ENCODE results near the gene DNAH1. TPM values are rescaled to one million over a fixed set of nuclear protein-coding genes. Genes with fewer than 3 reads are reported as not detected.

The DNAH1 gene
- total RNA-seq, 4 donors from 2014 or later: 1.4 to 6.8 (median 2.0) TPM

DNA sequence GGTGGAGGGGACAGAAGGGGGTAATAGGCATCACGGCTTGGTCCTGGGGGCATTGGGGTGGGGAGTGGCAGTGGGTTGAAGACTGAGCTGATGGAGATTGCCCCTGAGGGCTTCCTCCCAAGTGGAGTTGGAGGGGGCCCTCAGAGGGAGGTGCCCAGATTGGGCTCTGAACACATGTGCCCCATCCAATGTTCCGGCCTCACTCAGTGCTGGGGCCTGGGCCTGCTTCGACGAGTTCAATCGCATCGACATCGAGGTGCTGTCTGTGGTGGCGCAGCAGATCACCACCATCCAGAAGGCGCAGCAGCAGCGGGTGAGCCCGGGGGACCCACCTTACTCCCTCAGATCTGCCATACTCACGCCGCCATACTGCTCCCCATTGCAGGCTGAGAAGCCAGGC is 45.3 kb downstream of the DNAH1 start:
- Histone ChIP-seq H3K27me3 (no peaks in the 10 kb centered on the region), H3K4me1 (no peaks in the 10 kb centered on the region), H3K4me3 (no peak overlapping the region), H3K36me3 (peaks cover 0 to 7% of the 10 kb centered on the region in 2 donors), H3K27ac (no peak overlapping the region), H3K9me3 (no peaks in the 10 kb centered on the region)
- DNase-seq: no peak
- ATAC-seq: no peak
- TF ChIP-seq, protein P1, sequence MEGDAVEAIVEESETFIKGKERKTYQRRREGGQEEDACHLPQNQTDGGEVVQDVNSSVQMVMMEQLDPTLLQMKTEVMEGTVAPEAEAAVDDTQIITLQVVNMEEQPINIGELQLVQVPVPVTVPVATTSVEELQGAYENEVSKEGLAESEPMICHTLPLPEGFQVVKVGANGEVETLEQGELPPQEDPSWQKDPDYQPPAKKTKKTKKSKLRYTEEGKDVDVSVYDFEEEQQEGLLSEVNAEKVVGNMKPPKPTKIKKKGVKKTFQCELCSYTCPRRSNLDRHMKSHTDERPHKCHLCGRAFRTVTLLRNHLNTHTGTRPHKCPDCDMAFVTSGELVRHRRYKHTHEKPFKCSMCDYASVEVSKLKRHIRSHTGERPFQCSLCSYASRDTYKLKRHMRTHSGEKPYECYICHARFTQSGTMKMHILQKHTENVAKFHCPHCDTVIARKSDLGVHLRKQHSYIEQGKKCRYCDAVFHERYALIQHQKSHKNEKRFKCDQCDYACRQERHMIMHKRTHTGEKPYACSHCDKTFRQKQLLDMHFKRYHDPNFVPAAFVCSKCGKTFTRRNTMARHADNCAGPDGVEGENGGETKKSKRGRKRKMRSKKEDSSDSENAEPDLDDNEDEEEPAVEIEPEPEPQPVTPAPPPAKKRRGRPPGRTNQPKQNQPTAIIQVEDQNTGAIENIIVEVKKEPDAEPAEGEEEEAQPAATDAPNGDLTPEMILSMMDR (IDR thresholded peaks at IDR 0.05 in 4 of 5, conservative IDR thresholded peaks at IDR 0.05 in 1 of 5): no peak
- no peak for TF ChIP-seq POLR2A (IDR thresholded peaks at IDR 0.05)
- intact Hi-C loops (cut with DNase I; ENCODE audit: low total_unique reads): no loop called here
- in situ Hi-C loops (cut with MboI; ENCODE audit: low sequenced_read_pairs in 4 of 4): no loop called here

DNA sequence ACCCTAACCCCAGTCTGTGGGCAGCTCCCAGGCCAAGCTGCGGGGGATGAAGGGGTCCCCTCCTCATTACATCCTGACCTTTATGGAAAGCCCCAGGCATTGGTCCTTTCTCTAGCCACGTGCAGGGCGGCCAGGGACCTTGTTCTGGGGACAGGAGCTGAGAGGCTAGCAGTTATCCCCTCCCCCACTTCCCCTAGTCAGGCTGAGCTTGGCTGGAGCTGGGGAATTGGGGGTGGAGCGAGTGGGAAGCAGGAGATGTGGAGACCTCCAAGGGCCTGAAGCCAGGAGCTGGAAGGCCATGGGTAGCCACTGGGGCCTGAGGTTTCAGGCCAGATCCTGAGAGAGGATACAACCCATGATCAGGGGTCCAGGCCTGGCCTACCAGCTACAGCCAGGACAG is 45.8 kb downstream of the DNAH1 start:
- intact Hi-C loops (cut with DNase I; ENCODE audit: low total_unique reads): no loop called here
- in situ Hi-C loops (cut with MboI; ENCODE audit: low sequenced_read_pairs in 4 of 4): no loop called here
- Histone ChIP-seq H3K27ac (no peak overlapping the region), H3K4me3 (no peak overlapping the region), H3K36me3 (peaks cover 0 to 7% of the 10 kb centered on the region in 2 donors), H3K9me3 (no peaks in the 10 kb centered on the region), H3K27me3 (no peaks in the 10 kb centered on the region), H3K4me1 (no peaks in the 10 kb centered on the region)
- DNase-seq (no peak), ATAC-seq (no peak)
- TF ChIP-seq, protein P1 (IDR thresholded peaks at IDR 0.05 in 4 of 5, conservative IDR thresholded peaks at IDR 0.05 in 1 of 5): no peak
- no peak for TF ChIP-seq POLR2A (IDR thresholded peaks at IDR 0.05)

DNA sequence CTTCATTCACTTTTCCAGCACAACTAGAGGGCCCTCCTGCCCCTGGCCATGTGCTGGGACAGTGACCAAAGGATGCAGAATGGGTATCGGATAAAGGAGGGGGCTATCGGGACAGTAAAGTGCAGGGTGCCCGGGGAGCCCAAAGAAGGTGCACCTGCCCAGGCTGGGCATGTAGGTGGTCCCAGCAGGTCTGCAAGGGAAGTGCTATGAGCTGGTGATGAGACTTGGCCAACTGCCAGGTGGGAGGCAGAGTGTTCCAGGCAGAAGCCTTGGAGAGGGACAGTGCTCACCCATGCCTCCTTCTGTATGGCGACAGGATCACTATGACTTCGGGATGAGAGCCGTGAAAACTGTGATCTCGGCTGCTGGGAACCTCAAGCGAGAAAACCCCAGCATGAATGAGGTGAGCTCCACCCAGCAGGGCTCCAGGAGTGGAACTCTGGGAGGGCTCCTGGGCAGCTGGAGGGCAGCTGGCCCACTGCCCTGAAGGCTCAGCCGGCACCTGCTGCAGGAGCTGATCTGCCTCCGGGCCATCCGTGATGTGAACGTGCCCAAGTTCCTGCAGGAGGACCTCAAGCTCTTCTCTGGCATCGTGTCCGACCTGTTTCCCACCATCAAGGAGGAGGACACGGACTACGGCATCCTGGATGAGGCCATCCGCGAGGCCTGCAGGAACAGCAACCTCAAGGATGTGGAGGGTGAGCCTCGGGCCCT is 48.4 kb downstream of the DNAH1 start:
- intact Hi-C loops (cut with DNase I; ENCODE audit: low total_unique reads): no loop called here
- no peak overlapping the region for H3K4me3 ChIP-seq
- peaks cover 0 to 7% of the 10 kb centered on the region in 2 donors for H3K36me3 ChIP-seq
- DNase-seq (no peak), ATAC-seq (no peak)
- no peak overlapping the region for H3K27ac ChIP-seq
- H3K4me1 ChIP-seq: no peaks in the 10 kb centered on the region
- no peaks in the 10 kb centered on the region for H3K9me3 ChIP-seq
- no peaks in the 10 kb centered on the region for H3K27me3 ChIP-seq
- in situ Hi-C loops (cut with MboI; ENCODE audit: low sequenced_read_pairs in 4 of 4): no loop called here
- no peak for TF ChIP-seq POLR2A (IDR thresholded peaks at IDR 0.05)
- TF ChIP-seq, protein P1 (IDR thresholded peaks at IDR 0.05 in 4 of 5, conservative IDR thresholded peaks at IDR 0.05 in 1 of 5): no peak

DNA sequence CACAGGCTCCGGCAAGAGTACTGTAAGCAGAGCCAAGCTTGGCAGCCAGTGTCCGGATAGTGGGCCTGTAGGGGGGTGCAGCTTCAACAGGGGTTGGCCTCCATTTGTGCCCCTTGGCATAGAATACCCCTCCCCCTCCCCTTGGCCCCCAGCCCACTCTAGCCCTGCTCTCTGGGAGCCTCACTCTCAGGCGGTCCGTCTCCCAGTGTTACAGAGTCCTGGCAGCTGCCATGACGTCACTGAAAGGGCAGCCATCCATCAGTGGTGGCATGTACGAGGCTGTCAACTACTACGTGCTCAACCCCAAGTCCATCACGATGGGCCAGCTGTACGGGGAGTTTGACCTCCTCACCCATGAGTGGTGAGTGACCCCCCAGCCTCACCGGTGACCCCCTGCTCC is 50.4 kb downstream of the DNAH1 start:
- DNase-seq: no peak
- no peaks in the 10 kb centered on the region for H3K36me3 ChIP-seq
- no peaks in the 10 kb centered on the region for H3K9me3 ChIP-seq
- intact Hi-C loops (cut with DNase I; ENCODE audit: low total_unique reads): no loop called here
- H3K4me1 ChIP-seq: no peaks in the 10 kb centered on the region
- in situ Hi-C loops (cut with MboI; ENCODE audit: low sequenced_read_pairs in 4 of 4): no loop called here
- no peak overlapping the region for H3K27ac ChIP-seq
- H3K4me3 ChIP-seq: no peak overlapping the region
- TF ChIP-seq, protein P1 (IDR thresholded peaks at IDR 0.05 in 4 of 5, conservative IDR thresholded peaks at IDR 0.05 in 1 of 5): no peak
- TF ChIP-seq POLR2A (IDR thresholded peaks at IDR 0.05): no peak
- no peak for ATAC-seq
- H3K27me3 ChIP-seq: no peaks in the 10 kb centered on the region
